Measurements from ENCODE around the gene NFATC1.

DNA sequence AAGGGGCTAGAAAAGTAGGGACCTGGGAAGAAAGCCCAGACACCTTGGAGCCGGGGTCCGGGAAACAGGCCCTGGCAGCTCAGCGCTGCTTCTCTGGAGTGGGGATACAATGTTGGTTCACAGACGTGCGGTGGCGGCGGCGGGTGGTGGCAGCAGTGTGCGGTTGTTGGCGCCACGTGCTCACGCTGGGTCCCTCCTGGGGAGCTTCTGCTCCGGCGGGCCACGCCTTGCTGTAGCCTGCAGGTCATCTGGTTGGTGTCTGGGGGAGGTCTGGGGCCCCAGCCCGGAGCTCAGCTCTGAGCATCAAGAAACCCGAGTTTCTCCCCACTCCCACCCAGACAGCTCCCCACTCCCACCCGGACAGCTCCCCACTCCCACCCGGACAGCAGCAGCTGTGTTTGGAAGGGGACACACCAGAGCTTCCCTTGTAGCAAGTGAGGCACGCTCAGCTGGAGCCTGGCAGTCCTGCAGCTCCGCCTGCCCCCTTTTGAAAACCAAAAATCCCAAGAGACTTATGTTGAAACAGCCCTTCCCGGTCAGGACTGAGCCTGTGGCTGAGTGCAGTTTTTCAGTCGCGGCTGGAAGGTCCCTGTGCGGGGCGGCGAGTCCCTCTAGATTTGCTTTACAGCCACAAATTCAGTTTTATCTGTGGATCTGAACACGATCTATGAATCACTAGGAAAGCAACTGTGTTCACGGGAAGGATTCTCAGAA lies 46.9 kb downstream of the NFATC1 start:
- TF ChIP-seq, protein P1, sequence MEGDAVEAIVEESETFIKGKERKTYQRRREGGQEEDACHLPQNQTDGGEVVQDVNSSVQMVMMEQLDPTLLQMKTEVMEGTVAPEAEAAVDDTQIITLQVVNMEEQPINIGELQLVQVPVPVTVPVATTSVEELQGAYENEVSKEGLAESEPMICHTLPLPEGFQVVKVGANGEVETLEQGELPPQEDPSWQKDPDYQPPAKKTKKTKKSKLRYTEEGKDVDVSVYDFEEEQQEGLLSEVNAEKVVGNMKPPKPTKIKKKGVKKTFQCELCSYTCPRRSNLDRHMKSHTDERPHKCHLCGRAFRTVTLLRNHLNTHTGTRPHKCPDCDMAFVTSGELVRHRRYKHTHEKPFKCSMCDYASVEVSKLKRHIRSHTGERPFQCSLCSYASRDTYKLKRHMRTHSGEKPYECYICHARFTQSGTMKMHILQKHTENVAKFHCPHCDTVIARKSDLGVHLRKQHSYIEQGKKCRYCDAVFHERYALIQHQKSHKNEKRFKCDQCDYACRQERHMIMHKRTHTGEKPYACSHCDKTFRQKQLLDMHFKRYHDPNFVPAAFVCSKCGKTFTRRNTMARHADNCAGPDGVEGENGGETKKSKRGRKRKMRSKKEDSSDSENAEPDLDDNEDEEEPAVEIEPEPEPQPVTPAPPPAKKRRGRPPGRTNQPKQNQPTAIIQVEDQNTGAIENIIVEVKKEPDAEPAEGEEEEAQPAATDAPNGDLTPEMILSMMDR (IDR thresholded peaks at IDR 0.05) = no peak
- no peak for TF ChIP-seq TAF1 (IDR thresholded peaks at IDR 0.05; ENCODE audit: borderline replicate concordance, low read depth, low read length)
- no peak for TF ChIP-seq GABPA (IDR thresholded peaks at IDR 0.05; ENCODE audit: low read depth)
- TF ChIP-seq, protein P2, sequence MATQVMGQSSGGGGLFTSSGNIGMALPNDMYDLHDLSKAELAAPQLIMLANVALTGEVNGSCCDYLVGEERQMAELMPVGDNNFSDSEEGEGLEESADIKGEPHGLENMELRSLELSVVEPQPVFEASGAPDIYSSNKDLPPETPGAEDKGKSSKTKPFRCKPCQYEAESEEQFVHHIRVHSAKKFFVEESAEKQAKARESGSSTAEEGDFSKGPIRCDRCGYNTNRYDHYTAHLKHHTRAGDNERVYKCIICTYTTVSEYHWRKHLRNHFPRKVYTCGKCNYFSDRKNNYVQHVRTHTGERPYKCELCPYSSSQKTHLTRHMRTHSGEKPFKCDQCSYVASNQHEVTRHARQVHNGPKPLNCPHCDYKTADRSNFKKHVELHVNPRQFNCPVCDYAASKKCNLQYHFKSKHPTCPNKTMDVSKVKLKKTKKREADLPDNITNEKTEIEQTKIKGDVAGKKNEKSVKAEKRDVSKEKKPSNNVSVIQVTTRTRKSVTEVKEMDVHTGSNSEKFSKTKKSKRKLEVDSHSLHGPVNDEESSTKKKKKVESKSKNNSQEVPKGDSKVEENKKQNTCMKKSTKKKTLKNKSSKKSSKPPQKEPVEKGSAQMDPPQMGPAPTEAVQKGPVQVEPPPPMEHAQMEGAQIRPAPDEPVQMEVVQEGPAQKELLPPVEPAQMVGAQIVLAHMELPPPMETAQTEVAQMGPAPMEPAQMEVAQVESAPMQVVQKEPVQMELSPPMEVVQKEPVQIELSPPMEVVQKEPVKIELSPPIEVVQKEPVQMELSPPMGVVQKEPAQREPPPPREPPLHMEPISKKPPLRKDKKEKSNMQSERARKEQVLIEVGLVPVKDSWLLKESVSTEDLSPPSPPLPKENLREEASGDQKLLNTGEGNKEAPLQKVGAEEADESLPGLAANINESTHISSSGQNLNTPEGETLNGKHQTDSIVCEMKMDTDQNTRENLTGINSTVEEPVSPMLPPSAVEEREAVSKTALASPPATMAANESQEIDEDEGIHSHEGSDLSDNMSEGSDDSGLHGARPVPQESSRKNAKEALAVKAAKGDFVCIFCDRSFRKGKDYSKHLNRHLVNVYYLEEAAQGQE (IDR thresholded peaks at IDR 0.05; ENCODE audit: low read depth, low read length) = no peak
- TF ChIP-seq NFIC (IDR thresholded peaks at IDR 0.05; ENCODE audit: borderline replicate concordance) = no peak
- no peak for TF ChIP-seq MEF2A (IDR thresholded peaks at IDR 0.05; ENCODE audit: borderline replicate concordance, low read depth)
- TF ChIP-seq YY1 (IDR thresholded peaks at IDR 0.05; ENCODE audit: low read depth) = no peak
- TF ChIP-seq CHD2 (IDR thresholded peaks at IDR 0.05; ENCODE audit: low read length, partially characterized antibody) = no peak
- TF ChIP-seq EP300 (IDR thresholded peaks at IDR 0.05; ENCODE audit: borderline replicate concordance in 1 of 2, low read depth in 1 of 2, low read length in 1 of 2) = no peak
- no peak for TF ChIP-seq MXI1 (IDR thresholded peaks at IDR 0.05; ENCODE audit: low read depth, low read length)
- TF ChIP-seq POLR2AphosphoS5 (IDR thresholded peaks at IDR 0.05; ENCODE audit: low read depth, low read length) = no peak
- TF ChIP-seq, protein P3, sequence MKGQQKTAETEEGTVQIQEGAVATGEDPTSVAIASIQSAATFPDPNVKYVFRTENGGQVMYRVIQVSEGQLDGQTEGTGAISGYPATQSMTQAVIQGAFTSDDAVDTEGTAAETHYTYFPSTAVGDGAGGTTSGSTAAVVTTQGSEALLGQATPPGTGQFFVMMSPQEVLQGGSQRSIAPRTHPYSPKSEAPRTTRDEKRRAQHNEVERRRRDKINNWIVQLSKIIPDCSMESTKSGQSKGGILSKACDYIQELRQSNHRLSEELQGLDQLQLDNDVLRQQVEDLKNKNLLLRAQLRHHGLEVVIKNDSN (IDR thresholded peaks at IDR 0.05; ENCODE audit: borderline replicate concordance, low read depth) = no peak
- TF ChIP-seq TEAD4 (IDR thresholded peaks at IDR 0.05; ENCODE audit: borderline replicate concordance, insufficient read depth) = no peak
